ENCODE results near the gene WBP2. TPM values are rescaled to one million over a fixed set of nuclear protein-coding genes. Genes with fewer than 3 reads are reported as not detected.
"Not testable (repeated sequence)": the region's sequence is repeated elsewhere in the genome, so short reads cannot be mapped to it uniquely, and the experiment has no call there.

WBP2 gene
- total and polyA plus RNA-seq, 2 donors = 17.3 to 96.9 TPM

- Histone ChIP-seq H3K4me1 (ENCODE audit: control insufficient read depth in 2 of 2, insufficient read depth in 2 of 2, low read length in 2 of 2) (peaks cover 13 to 35% of the 10 kb centered on the region in 2 donors), H3K27ac (ENCODE audit: low read depth in 1 of 2, low read length in 1 of 2) (no peak overlapping the region), H3K9me3 (ENCODE audit: control insufficient read depth in 2 of 2, insufficient read depth in 1 of 2, low read length in 1 of 2) (no peaks in the 10 kb centered on the region), H3K4me3 (ENCODE audit: low read length in 2 of 2) (no peak overlapping the region), H3K27me3 (ENCODE audit: control insufficient read depth in 2 of 2, insufficient read depth in 1 of 2, low read length in 1 of 2) (no peaks in the 10 kb centered on the region), H3K36me3 (ENCODE audit: control insufficient read depth in 2 of 2, insufficient read depth in 2 of 2, low read length in 1 of 2) (no peaks in the 10 kb centered on the region)
- no peak for DNase-seq (ENCODE audit: low read depth in 6 of 9, low spot score in 9 of 9)
- whole genome bisulfite sequencing = 97% methylated on average over 9 of the region's 9 CpGs
These were observed 6.8 kb upstream of the WBP2 start for GRCh38 chr17:75861927-75862317.

DNA sequence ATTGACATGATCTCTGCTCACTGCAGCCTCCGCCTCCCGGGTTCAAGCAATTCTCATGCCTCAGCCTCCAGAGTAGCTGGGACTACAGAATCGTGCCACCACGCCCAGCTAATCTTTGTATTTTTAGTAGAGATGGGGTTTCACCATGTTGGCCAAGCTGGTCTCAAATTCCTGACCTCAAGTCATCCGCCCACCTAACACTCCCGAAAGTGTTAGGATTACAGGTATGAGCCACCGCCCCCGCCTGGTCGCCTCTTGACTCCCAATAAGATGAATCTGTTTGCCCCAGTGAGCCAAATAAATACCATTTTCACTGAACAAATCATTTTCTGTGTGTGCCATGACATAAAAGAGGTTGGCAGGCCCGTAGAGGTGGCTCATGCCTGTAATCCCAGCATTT, 4.2 kb upstream of the WBP2 start:
- peaks cover 14 to 38% of the 10 kb centered on the region in 2 donors for H3K4me1 ChIP-seq (ENCODE audit: control insufficient read depth in 2 of 2, insufficient read depth in 2 of 2, low read length in 2 of 2)
- H3K27me3 ChIP-seq (ENCODE audit: control insufficient read depth in 2 of 2, insufficient read depth in 1 of 2, low read length in 1 of 2); H3K27ac ChIP-seq (ENCODE audit: low read depth in 1 of 2, low read length in 1 of 2); H3K4me3 ChIP-seq (ENCODE audit: low read length in 2 of 2); DNase-seq (ENCODE audit: low read depth in 6 of 9, low spot score in 9 of 9); H3K36me3 ChIP-seq (ENCODE audit: control insufficient read depth in 2 of 2, insufficient read depth in 2 of 2, low read length in 1 of 2); H3K9me3 ChIP-seq (ENCODE audit: control insufficient read depth in 2 of 2, insufficient read depth in 1 of 2, low read length in 1 of 2): not testable (repeated sequence)
- WGBS = 94% methylated on average over 10 of the region's 10 CpGs

- peak in 1 of 9 donors; percentile 53 for DNase-seq (ENCODE audit: low read depth in 6 of 9, low spot score in 9 of 9)
- Histone ChIP-seq H3K27me3 (ENCODE audit: control insufficient read depth in 2 of 2, insufficient read depth in 1 of 2, low read length in 1 of 2) (no peaks in the 10 kb centered on the region), H3K9me3 (ENCODE audit: control insufficient read depth in 2 of 2, insufficient read depth in 1 of 2, low read length in 1 of 2) (peaks cover 0 to 4% of the 10 kb centered on the region in 2 donors), H3K36me3 (ENCODE audit: control insufficient read depth in 2 of 2, insufficient read depth in 2 of 2, low read length in 1 of 2) (peaks cover 3 to 9% of the 10 kb centered on the region in 2 donors), H3K27ac (ENCODE audit: low read depth in 1 of 2, low read length in 1 of 2) (peak overlapping the region; percentile 94 to 95), H3K4me1 (ENCODE audit: control insufficient read depth in 2 of 2, insufficient read depth in 2 of 2, low read length in 2 of 2) (peaks cover 15 to 27% of the 10 kb centered on the region in 2 donors), H3K4me3 (ENCODE audit: low read length in 2 of 2) (peak overlapping the region; percentile 75 to 91)
- WGBS = 2% methylated on average over 24 of the region's 24 CpGs
These were observed 1.1 kb upstream of the WBP2 start for GRCh38 chr17:75856062-75856756.

DNA sequence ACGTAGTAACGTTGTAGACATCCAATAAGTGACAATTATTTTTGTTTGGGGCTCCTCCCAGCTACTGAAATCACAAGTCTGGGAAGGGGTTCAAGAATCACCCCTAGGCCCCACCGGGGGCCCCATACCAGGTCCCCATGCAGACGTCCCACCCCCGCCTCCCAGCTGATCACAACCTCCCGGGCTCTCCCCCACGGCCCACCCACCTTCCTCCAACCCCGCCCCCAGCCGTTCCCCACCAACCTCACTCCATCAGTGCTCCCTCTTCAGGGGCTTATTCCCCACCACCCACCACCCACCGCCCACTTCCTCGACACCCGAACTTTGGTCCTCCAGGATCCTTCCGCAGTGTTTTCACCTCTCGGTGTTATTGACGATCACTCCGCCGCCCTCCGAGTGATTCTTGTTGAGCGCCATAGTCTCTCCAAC, 240 bp downstream of the WBP2 start:
- WGBS = under 1% methylated on average over 19 of the region's 19 CpGs
- no peak for DNase-seq (ENCODE audit: low read depth in 6 of 9, low spot score in 9 of 9)

DNA sequence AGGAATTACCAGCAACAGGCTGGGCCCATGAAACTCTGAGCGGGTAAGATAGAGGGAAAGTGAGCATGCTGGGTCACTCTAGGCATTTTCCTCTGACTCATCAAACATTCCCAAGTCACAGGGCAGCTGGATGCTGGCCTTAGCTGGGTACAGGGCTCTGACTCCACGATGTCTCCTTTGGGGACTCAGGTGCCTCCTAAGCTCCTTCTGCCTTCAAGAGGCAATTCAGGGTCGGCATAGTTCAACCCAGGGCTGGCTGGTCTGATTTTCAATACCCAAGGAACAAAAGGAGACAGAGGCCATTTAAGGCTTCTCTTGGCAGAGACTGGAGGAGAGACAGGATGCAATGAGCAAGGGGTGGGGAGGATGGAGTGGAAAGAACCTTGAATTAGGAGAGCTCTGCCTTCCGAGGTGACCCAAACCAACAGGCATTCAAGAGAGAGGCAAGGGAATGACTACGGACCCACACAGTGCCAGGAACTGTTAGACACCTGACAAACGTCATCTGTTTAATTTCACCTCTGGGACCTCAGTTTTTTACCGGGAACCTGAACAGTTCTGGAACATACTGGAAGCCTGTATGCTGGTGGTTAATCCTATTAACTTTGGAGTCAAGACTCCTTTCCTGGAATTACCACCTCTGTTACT, 910 bp downstream of the WBP2 start:
- H3K27ac ChIP-seq (ENCODE audit: low read depth in 1 of 2, low read length in 1 of 2) = peak overlapping the region; percentile 66 to 82
- peaks cover 0 to 4% of the 10 kb centered on the region in 2 donors for H3K9me3 ChIP-seq (ENCODE audit: control insufficient read depth in 2 of 2, insufficient read depth in 1 of 2, low read length in 1 of 2)
- no peak for DNase-seq (ENCODE audit: low read depth in 6 of 9, low spot score in 9 of 9)
- H3K4me1 ChIP-seq (ENCODE audit: control insufficient read depth in 2 of 2, insufficient read depth in 2 of 2, low read length in 2 of 2) = peaks cover 15 to 29% of the 10 kb centered on the region in 2 donors
- no peaks in the 10 kb centered on the region for H3K27me3 ChIP-seq (ENCODE audit: control insufficient read depth in 2 of 2, insufficient read depth in 1 of 2, low read length in 1 of 2)
- peaks cover 21 to 27% of the 10 kb centered on the region in 2 donors for H3K36me3 ChIP-seq (ENCODE audit: control insufficient read depth in 2 of 2, insufficient read depth in 2 of 2, low read length in 1 of 2)
- WGBS = 68% methylated on average over 7 of the region's 7 CpGs
- H3K4me3 ChIP-seq (ENCODE audit: low read length in 2 of 2) = peak overlapping the region; percentile 69 to 91

More for the DNA sequence above, 240 bp downstream of the WBP2 start:
- H3K36me3 ChIP-seq (ENCODE audit: control insufficient read depth in 2 of 2, insufficient read depth in 2 of 2, low read length in 1 of 2) = peaks cover 14 to 20% of the 10 kb centered on the region in 2 donors
- peaks cover 15 to 25% of the 10 kb centered on the region in 2 donors for H3K4me1 ChIP-seq (ENCODE audit: control insufficient read depth in 2 of 2, insufficient read depth in 2 of 2, low read length in 2 of 2)
- H3K9me3 ChIP-seq (ENCODE audit: control insufficient read depth in 2 of 2, insufficient read depth in 1 of 2, low read length in 1 of 2) = peaks cover 0 to 4% of the 10 kb centered on the region in 2 donors
- H3K27me3 ChIP-seq (ENCODE audit: control insufficient read depth in 2 of 2, insufficient read depth in 1 of 2, low read length in 1 of 2) = no peaks in the 10 kb centered on the region
- peak overlapping the region; percentile 82 to 93 for H3K27ac ChIP-seq (ENCODE audit: low read depth in 1 of 2, low read length in 1 of 2)
- H3K4me3 ChIP-seq (ENCODE audit: low read length in 2 of 2) = peak overlapping the region; percentile 69 to 91

DNA sequence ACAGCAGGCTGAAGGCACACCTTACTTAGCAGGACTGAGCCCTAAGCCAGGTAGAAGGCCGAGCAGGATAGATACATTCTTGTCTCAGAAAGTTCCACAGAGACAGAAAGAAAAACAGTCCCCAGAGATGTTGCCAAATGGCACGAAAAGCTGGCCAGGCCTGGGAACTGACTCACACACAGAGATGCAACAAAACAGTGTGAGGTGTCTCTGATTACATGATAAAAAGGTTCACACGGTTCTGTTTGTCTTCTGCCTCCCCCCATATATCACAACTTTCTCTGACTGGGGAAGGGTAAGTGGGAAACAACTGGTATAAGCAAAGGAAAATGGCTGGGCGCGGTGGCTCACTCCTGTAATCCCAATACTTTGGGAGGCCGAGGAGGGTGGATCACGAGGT, 1.7 kb downstream of the WBP2 start:
- peaks cover 27 to 35% of the 10 kb centered on the region in 2 donors for H3K36me3 ChIP-seq (ENCODE audit: control insufficient read depth in 2 of 2, insufficient read depth in 2 of 2, low read length in 1 of 2)
- H3K4me3 ChIP-seq (ENCODE audit: low read length in 2 of 2) = no peak overlapping the region
- peaks cover 0 to 10% of the 10 kb centered on the region in 2 donors for H3K9me3 ChIP-seq (ENCODE audit: control insufficient read depth in 2 of 2, insufficient read depth in 1 of 2, low read length in 1 of 2)
- peaks cover 15 to 28% of the 10 kb centered on the region in 2 donors for H3K4me1 ChIP-seq (ENCODE audit: control insufficient read depth in 2 of 2, insufficient read depth in 2 of 2, low read length in 2 of 2)
- no peak for DNase-seq (ENCODE audit: low read depth in 6 of 9, low spot score in 9 of 9)
- H3K27ac ChIP-seq (ENCODE audit: low read depth in 1 of 2, low read length in 1 of 2) = no peak overlapping the region
- WGBS = 93% methylated on average over 7 of the region's 7 CpGs
- no peaks in the 10 kb centered on the region for H3K27me3 ChIP-seq (ENCODE audit: control insufficient read depth in 2 of 2, insufficient read depth in 1 of 2, low read length in 1 of 2)

DNA sequence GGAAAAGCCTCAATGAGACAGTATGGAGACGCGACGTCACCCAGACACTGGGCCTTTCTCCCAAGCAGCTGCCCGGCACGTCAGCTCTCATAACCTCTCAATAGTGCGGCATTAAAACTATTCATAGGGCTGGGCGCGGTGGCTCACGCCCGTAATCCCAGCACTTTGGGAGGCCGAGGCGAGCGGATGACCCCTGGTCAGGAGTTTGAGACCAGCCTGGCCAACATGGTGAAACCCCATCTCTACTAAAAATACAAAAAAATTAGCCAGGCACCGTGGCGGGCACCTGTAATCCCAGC, 3.5 kb downstream of the WBP2 start:
- WGBS = 98% methylated on average over 15 of the region's 15 CpGs
- H3K36me3 ChIP-seq (ENCODE audit: control insufficient read depth in 2 of 2, insufficient read depth in 2 of 2, low read length in 1 of 2) = peaks cover 45 to 53% of the 10 kb centered on the region in 2 donors
- H3K27ac ChIP-seq (ENCODE audit: low read depth in 1 of 2, low read length in 1 of 2) = not testable (repeated sequence)

DNA sequence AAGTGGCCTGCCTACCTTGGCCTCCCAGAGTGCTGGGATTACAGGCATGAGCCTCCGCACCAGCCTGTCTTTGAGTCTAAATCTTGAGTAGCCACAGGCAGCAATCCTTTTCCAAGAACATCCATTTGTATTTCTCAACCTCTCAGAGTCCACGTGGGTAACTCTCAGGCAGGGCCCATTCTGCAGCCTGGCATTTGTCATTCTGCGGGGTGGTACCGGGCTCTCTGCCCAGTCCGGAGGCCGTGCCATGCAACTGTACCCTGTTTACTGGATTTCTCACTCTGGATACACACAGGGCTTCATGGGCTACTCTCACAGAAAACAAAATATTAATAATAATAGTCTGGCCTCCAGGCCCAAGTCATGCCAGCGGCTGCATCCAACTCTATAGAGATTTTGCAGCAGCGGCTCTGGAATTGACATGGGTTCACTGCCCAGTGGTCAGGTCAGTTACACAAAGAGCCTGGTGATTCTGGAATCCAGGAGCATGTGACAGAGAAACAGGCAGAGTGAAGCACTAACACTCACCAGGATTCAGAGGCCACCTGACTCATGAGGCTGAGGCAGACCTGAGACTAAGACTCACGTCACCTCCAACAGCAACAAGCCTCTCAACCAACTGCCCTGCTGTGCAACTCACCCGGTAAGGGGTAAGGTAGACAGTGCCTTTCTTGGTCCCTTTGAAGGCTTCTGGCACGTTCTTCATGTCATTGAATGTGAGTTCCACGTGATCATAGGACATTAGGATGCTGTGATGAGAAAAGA, 4.0 kb downstream of the WBP2 start:
- H3K4me1 ChIP-seq (ENCODE audit: control insufficient read depth in 2 of 2, insufficient read depth in 2 of 2, low read length in 2 of 2) = peaks cover 11 to 27% of the 10 kb centered on the region in 2 donors
- H3K9me3 ChIP-seq (ENCODE audit: control insufficient read depth in 2 of 2, insufficient read depth in 1 of 2, low read length in 1 of 2) = peaks cover 0 to 8% of the 10 kb centered on the region in 2 donors
- no peak overlapping the region for H3K27ac ChIP-seq (ENCODE audit: low read depth in 1 of 2, low read length in 1 of 2)
- peaks cover 50 to 57% of the 10 kb centered on the region in 2 donors for H3K36me3 ChIP-seq (ENCODE audit: control insufficient read depth in 2 of 2, insufficient read depth in 2 of 2, low read length in 1 of 2)
- no peak overlapping the region for H3K4me3 ChIP-seq (ENCODE audit: low read length in 2 of 2)
- 98% methylated on average over 12 of the region's 12 CpGs for WGBS
- H3K27me3 ChIP-seq (ENCODE audit: control insufficient read depth in 2 of 2, insufficient read depth in 1 of 2, low read length in 1 of 2) = no peaks in the 10 kb centered on the region
- no peak for DNase-seq (ENCODE audit: low read depth in 6 of 9, low spot score in 9 of 9)

More for the DNA sequence above, 3.5 kb downstream of the WBP2 start:
- peaks cover 0 to 10% of the 10 kb centered on the region in 2 donors for H3K9me3 ChIP-seq (ENCODE audit: control insufficient read depth in 2 of 2, insufficient read depth in 1 of 2, low read length in 1 of 2)
- H3K4me1 ChIP-seq (ENCODE audit: control insufficient read depth in 2 of 2, insufficient read depth in 2 of 2, low read length in 2 of 2) = peaks cover 15 to 30% of the 10 kb centered on the region in 2 donors
- DNase-seq (ENCODE audit: low read depth in 6 of 9, low spot score in 9 of 9); H3K4me3 ChIP-seq (ENCODE audit: low read length in 2 of 2); H3K27me3 ChIP-seq (ENCODE audit: control insufficient read depth in 2 of 2, insufficient read depth in 1 of 2, low read length in 1 of 2): not testable (repeated sequence)

- no peak for DNase-seq (ENCODE audit: low read depth in 6 of 9, low spot score in 9 of 9)
- peaks cover 14 to 38% of the 10 kb centered on the region in 2 donors for H3K4me1 ChIP-seq (ENCODE audit: control insufficient read depth in 2 of 2, insufficient read depth in 2 of 2, low read length in 2 of 2)
- H3K27ac ChIP-seq (ENCODE audit: low read depth in 1 of 2, low read length in 1 of 2) = no peak overlapping the region
- peaks cover 55 to 61% of the 10 kb centered on the region in 2 donors for H3K36me3 ChIP-seq (ENCODE audit: control insufficient read depth in 2 of 2, insufficient read depth in 2 of 2, low read length in 1 of 2)
- H3K27me3 ChIP-seq (ENCODE audit: control insufficient read depth in 2 of 2, insufficient read depth in 1 of 2, low read length in 1 of 2) = no peaks in the 10 kb centered on the region
- H3K4me3 ChIP-seq (ENCODE audit: low read length in 2 of 2) = no peak overlapping the region
- peaks cover 0 to 6% of the 10 kb centered on the region in 2 donors for H3K9me3 ChIP-seq (ENCODE audit: control insufficient read depth in 2 of 2, insufficient read depth in 1 of 2, low read length in 1 of 2)
- 96% methylated on average over 9 of the region's 9 CpGs for WGBS
These were observed 5.4 kb downstream of the WBP2 start for GRCh38 chr17:75849724-75850123.
